ENCODE measurements around the gene LRFN4. TPM values are rescaled to one million over a fixed set of nuclear protein-coding genes. Genes with fewer than 3 reads are reported as not detected.

LRFN4 gene
- total RNA-seq, 1 experiment from 2014 or later, result 70.3 TPM

DNA sequence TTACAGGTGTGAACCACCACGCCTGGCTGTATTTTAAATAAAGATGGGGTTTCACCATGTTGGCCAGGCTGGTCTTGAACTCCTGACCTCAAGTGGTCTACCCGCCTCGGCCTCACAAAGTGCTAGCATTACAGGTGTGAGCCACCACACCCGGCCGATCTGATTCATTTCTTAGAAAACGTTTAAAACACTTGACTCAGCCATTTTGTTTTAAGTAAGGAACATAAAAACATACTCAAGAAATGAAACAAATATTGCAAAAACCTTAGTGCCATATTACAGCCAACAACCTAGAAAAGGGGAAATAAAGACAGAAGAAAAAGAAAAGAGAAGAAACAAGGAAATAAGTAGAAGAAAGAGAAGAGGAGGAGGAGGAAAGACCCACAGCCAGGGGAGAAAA is 17.4 kb downstream of the LRFN4 start:
- no peak for DNase-seq (ENCODE audit: low spot score)
- no peak for ATAC-seq
- Mint-ChIP-seq H3K36me3 (no peaks in the 10 kb centered on the region), H3K4me1 (peaks cover 6% of the 10 kb centered on the region), H3K9me3 (no peaks in the 10 kb centered on the region), H3K27me3 (ENCODE audit: low read depth) (no peaks in the 10 kb centered on the region), H3K4me3 (no peak overlapping the region), H3K27ac (no peak overlapping the region)
- TF ChIP-seq, protein P1, sequence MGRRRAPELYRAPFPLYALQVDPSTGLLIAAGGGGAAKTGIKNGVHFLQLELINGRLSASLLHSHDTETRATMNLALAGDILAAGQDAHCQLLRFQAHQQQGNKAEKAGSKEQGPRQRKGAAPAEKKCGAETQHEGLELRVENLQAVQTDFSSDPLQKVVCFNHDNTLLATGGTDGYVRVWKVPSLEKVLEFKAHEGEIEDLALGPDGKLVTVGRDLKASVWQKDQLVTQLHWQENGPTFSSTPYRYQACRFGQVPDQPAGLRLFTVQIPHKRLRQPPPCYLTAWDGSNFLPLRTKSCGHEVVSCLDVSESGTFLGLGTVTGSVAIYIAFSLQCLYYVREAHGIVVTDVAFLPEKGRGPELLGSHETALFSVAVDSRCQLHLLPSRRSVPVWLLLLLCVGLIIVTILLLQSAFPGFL (CRISPR knock-in tag; IDR thresholded peaks at IDR 0.05; ENCODE audit: borderline replicate concordance), result no peak
- TF ChIP-seq, protein P2, sequence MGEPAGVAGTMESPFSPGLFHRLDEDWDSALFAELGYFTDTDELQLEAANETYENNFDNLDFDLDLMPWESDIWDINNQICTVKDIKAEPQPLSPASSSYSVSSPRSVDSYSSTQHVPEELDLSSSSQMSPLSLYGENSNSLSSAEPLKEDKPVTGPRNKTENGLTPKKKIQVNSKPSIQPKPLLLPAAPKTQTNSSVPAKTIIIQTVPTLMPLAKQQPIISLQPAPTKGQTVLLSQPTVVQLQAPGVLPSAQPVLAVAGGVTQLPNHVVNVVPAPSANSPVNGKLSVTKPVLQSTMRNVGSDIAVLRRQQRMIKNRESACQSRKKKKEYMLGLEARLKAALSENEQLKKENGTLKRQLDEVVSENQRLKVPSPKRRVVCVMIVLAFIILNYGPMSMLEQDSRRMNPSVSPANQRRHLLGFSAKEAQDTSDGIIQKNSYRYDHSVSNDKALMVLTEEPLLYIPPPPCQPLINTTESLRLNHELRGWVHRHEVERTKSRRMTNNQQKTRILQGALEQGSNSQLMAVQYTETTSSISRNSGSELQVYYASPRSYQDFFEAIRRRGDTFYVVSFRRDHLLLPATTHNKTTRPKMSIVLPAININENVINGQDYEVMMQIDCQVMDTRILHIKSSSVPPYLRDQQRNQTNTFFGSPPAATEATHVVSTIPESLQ (CRISPR knock-in tag; IDR thresholded peaks at IDR 0.05), result no peak
- TF ChIP-seq ETV6 (CRISPR knock-in tag; IDR thresholded peaks at IDR 0.05), result no peak
- TF ChIP-seq, protein P3, sequence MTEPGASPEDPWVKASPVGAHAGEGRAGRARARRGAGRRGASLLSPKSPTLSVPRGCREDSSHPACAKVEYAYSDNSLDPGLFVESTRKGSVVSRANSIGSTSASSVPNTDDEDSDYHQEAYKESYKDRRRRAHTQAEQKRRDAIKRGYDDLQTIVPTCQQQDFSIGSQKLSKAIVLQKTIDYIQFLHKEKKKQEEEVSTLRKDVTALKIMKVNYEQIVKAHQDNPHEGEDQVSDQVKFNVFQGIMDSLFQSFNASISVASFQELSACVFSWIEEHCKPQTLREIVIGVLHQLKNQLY (CRISPR knock-in tag; IDR thresholded peaks at IDR 0.05), result no peak
- TF ChIP-seq OVOL2 (CRISPR knock-in tag; IDR thresholded peaks at IDR 0.05; ENCODE audit: borderline replicate concordance), result no peak
- TF ChIP-seq, protein P4, sequence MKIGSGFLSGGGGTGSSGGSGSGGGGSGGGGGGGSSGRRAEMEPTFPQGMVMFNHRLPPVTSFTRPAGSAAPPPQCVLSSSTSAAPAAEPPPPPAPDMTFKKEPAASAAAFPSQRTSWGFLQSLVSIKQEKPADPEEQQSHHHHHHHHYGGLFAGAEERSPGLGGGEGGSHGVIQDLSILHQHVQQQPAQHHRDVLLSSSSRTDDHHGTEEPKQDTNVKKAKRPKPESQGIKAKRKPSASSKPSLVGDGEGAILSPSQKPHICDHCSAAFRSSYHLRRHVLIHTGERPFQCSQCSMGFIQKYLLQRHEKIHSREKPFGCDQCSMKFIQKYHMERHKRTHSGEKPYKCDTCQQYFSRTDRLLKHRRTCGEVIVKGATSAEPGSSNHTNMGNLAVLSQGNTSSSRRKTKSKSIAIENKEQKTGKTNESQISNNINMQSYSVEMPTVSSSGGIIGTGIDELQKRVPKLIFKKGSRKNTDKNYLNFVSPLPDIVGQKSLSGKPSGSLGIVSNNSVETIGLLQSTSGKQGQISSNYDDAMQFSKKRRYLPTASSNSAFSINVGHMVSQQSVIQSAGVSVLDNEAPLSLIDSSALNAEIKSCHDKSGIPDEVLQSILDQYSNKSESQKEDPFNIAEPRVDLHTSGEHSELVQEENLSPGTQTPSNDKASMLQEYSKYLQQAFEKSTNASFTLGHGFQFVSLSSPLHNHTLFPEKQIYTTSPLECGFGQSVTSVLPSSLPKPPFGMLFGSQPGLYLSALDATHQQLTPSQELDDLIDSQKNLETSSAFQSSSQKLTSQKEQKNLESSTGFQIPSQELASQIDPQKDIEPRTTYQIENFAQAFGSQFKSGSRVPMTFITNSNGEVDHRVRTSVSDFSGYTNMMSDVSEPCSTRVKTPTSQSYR (CRISPR knock-in tag; IDR thresholded peaks at IDR 0.05), result no peak
- TF ChIP-seq SMAD4 (CRISPR knock-in tag; IDR thresholded peaks at IDR 0.05), result no peak
- ChIA-PET POLR2A (no interaction called here), CTCF (no interaction called here)

DNA sequence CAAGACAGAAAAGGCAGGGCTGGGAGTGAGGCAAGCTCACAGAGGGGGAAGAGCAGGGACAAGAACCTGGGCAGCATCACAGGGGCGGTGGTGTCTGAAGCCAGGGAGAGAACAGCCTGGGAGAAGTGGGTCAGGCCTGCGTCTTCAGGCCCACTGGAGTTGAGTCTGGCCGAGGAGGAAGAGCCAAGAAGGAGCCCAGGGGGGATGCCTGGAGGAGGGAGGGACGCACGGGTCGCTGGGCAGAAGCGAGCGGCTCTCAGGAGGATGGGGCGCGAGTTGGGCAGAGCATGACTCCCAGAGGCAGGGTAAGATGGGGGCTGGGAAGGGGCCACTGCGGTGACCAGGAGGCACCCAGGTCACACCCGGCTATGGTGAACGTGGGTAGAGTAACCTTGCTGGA is 18.5 kb downstream of the LRFN4 start:
- POLR2A ChIA-PET, result no interaction called here
- no peak for ATAC-seq
- no peak for DNase-seq (ENCODE audit: low spot score)
- no peaks in the 10 kb centered on the region for H3K9me3 Mint-ChIP-seq
- H3K4me1 Mint-ChIP-seq, result peaks cover 10% of the 10 kb centered on the region
- H3K36me3 Mint-ChIP-seq, result no peaks in the 10 kb centered on the region
- TF ChIP-seq, protein P5, sequence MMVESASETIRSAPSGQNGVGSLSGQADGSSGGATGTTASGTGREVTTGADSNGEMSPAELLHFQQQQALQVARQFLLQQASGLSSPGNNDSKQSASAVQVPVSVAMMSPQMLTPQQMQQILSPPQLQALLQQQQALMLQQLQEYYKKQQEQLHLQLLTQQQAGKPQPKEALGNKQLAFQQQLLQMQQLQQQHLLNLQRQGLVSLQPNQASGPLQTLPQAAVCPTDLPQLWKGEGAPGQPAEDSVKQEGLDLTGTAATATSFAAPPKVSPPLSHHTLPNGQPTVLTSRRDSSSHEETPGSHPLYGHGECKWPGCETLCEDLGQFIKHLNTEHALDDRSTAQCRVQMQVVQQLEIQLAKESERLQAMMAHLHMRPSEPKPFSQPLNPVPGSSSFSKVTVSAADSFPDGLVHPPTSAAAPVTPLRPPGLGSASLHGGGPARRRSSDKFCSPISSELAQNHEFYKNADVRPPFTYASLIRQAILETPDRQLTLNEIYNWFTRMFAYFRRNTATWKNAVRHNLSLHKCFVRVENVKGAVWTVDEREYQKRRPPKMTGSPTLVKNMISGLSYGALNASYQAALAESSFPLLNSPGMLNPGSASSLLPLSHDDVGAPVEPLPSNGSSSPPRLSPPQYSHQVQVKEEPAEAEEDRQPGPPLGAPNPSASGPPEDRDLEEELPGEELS (CRISPR knock-in tag; IDR thresholded peaks at IDR 0.05), result no peak
- TF ChIP-seq, protein P6, sequence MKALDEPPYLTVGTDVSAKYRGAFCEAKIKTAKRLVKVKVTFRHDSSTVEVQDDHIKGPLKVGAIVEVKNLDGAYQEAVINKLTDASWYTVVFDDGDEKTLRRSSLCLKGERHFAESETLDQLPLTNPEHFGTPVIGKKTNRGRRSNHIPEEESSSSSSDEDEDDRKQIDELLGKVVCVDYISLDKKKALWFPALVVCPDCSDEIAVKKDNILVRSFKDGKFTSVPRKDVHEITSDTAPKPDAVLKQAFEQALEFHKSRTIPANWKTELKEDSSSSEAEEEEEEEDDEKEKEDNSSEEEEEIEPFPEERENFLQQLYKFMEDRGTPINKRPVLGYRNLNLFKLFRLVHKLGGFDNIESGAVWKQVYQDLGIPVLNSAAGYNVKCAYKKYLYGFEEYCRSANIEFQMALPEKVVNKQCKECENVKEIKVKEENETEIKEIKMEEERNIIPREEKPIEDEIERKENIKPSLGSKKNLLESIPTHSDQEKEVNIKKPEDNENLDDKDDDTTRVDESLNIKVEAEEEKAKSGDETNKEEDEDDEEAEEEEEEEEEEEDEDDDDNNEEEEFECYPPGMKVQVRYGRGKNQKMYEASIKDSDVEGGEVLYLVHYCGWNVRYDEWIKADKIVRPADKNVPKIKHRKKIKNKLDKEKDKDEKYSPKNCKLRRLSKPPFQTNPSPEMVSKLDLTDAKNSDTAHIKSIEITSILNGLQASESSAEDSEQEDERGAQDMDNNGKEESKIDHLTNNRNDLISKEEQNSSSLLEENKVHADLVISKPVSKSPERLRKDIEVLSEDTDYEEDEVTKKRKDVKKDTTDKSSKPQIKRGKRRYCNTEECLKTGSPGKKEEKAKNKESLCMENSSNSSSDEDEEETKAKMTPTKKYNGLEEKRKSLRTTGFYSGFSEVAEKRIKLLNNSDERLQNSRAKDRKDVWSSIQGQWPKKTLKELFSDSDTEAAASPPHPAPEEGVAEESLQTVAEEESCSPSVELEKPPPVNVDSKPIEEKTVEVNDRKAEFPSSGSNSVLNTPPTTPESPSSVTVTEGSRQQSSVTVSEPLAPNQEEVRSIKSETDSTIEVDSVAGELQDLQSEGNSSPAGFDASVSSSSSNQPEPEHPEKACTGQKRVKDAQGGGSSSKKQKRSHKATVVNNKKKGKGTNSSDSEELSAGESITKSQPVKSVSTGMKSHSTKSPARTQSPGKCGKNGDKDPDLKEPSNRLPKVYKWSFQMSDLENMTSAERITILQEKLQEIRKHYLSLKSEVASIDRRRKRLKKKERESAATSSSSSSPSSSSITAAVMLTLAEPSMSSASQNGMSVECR (CRISPR knock-in tag; IDR thresholded peaks at IDR 0.05; ENCODE audit: borderline replicate concordance), result no peak
- TF ChIP-seq KAT7 (CRISPR knock-in tag; IDR thresholded peaks at IDR 0.05; ENCODE audit: borderline replicate concordance) (no peak), CREM (CRISPR knock-in tag; IDR thresholded peaks at IDR 0.05) (no peak)
- H3K27me3 Mint-ChIP-seq (ENCODE audit: low read depth), result no peaks in the 10 kb centered on the region
- H3K4me3 Mint-ChIP-seq, result no peak overlapping the region
- 0 out of 2 replicates have a peak overlapping the region, but pooled peaks have one; percentile 11 for H3K27ac Mint-ChIP-seq
- CTCF ChIA-PET, result interaction anchor here (0.6 kb wide), 1 partner anchor 1510 kb away, joined by 3 read pairs; no protein-coding TSS in a partner anchor

Data from WTC11 (cell line).